Cardiac muscle cell (in vitro differentiated cells and primary cell): Measurements from ENCODE around the gene SULT2A1. TPM values are rescaled to one million over a fixed set of nuclear protein-coding genes. Genes with fewer than 3 reads are reported as not detected.
"Not testable (repeated sequence)": the region's sequence is repeated elsewhere in the genome, so short reads cannot be mapped to it uniquely, and the experiment has no call there.

ENCODE experiments used
- DNase-seq, 2 donors: peaks; one replicate each; pipeline versions ENCODE4 v3.0.0 to v3.0.0-alpha.2; 2010 to 2017; ENCODE audit warnings: low read depth in 1 of 2, low spot score in 1 of 2
- H3K27ac ChIP-seq: fragments of 200-600 bp; sonication (generic); 2 replicates; pipeline ENCODE4 v1.5.1; 2016
- H3K27me3 ChIP-seq: fragments of 200-600 bp; sonication (generic); 2 replicates; pipeline ENCODE4 v1.6.0; 2016; ENCODE audit warnings: control low read depth
- H3K36me3 ChIP-seq: fragments of 200-600 bp; sonication (generic); 2 replicates; pipeline ENCODE4 v1.5.1; 2016; ENCODE audit warnings: control low read depth
- H3K4me1 ChIP-seq: fragments of 200-600 bp; sonication (generic); 2 replicates; pipeline ENCODE4 v1.8.1; 2017; ENCODE audit warnings: low read depth, mild to moderate bottlenecking, mixed run types
- H3K4me3 ChIP-seq: fragments of 200-600 bp; sonication (generic); 2 replicates; pipeline ENCODE4 v1.5.1; 2016; ENCODE audit warnings: mild to moderate bottlenecking
- H3K9me3 ChIP-seq: fragments of 200-600 bp; sonication (generic); 2 replicates; pipeline ENCODE4 v1.5.1; 2017; ENCODE audit warnings: low read depth, mild to moderate bottlenecking, control low read depth
- CTCF ChIP-seq: IDR thresholded peaks from 2 replicates; pipeline ENCODE4 v1.5.1; 2012; ENCODE audit warnings: low read depth, mild to moderate bottlenecking, low read length
- polyA plus RNA-seq: library from polyadenylated mRNA; unstranded; fragments of >200 nt; fragmentation: Nextera tagmentation; extraction: Ambion mirVana; gene quantifications from 2 replicates; pipeline ENCODE4 v1.2.1, GENCODE V29; 2016
- total RNA-seq: library from RNA; depleted of rRNA; stranded (reverse); fragments of >200 nt; gene quantifications from 2 replicates; pipeline ENCODE4 v1.2.3, GENCODE V29; 2016

SULT2A1 gene
- total and polyA plus RNA-seq, 2 experiments from 2014 or later = 0.09 TPM; not detected in 1

GRCh38 chr19:47891622-47891922 lies 5.5 kb upstream of the SULT2A1 start:
- no peak overlapping the region for H3K4me3 ChIP-seq
- H3K27ac ChIP-seq = peak overlapping the region; percentile 100

GRCh38 chr19:47890865-47891621 lies 4.9 kb upstream of the SULT2A1 start:
- TF ChIP-seq CTCF = no peak
- H3K4me3 ChIP-seq = no peak overlapping the region
- H3K4me1 ChIP-seq = peaks cover 12% of the 10 kb centered on the region
- DNase-seq = no peak
- no peaks in the 10 kb centered on the region for H3K36me3 ChIP-seq
- H3K27me3 ChIP-seq = no peaks in the 10 kb centered on the region
- H3K27ac ChIP-seq = peak overlapping the region; percentile 100
- no peaks in the 10 kb centered on the region for H3K9me3 ChIP-seq

More at GRCh38 chr19:47891622-47891922, 5.5 kb upstream of the SULT2A1 start:
- DNase-seq = no peak
- Histone ChIP-seq H3K9me3 (no peaks in the 10 kb centered on the region), H3K27me3 (no peaks in the 10 kb centered on the region), H3K4me1 (peaks cover 12% of the 10 kb centered on the region), H3K36me3 (no peaks in the 10 kb centered on the region)
- TF ChIP-seq CTCF = no peak

- Histone ChIP-seq H3K4me3 (no peak overlapping the region), H3K27ac (no peak overlapping the region), H3K4me1 (no peaks in the 10 kb centered on the region), H3K9me3 (no peaks in the 10 kb centered on the region), H3K27me3 (no peaks in the 10 kb centered on the region), H3K36me3 (no peaks in the 10 kb centered on the region)
- DNase-seq = no peak
- no peak for TF ChIP-seq CTCF
Measured at GRCh38 chr19:47885067-47885463, 1.1 kb downstream of the SULT2A1 start.

- TF ChIP-seq CTCF = no peak
- no peak overlapping the region for H3K27ac ChIP-seq
- no peaks in the 10 kb centered on the region for H3K27me3 ChIP-seq
- DNase-seq = no peak
- no peaks in the 10 kb centered on the region for H3K36me3 ChIP-seq
- H3K4me1 ChIP-seq = no peaks in the 10 kb centered on the region
- H3K9me3 ChIP-seq = no peaks in the 10 kb centered on the region
- H3K4me3 ChIP-seq = no peak overlapping the region
Measured at GRCh38 chr19:47882890-47883289, 3.2 kb downstream of the SULT2A1 start.

GRCh38 chr19:47881757-47882156 lies 4.4 kb downstream of the SULT2A1 start:
- no peaks in the 10 kb centered on the region for H3K9me3 ChIP-seq
- H3K27me3 ChIP-seq = no peaks in the 10 kb centered on the region
- no peaks in the 10 kb centered on the region for H3K4me1 ChIP-seq
- DNase-seq = no peak
- no peak overlapping the region for H3K27ac ChIP-seq
- H3K36me3 ChIP-seq = no peaks in the 10 kb centered on the region
- TF ChIP-seq CTCF = no peak
- H3K4me3 ChIP-seq = no peak overlapping the region

- H3K36me3 ChIP-seq, DNase-seq, H3K9me3 ChIP-seq, H3K4me3 ChIP-seq, H3K27ac ChIP-seq, H3K4me1 ChIP-seq, H3K27me3 ChIP-seq: not testable (repeated sequence)
Measured at GRCh38 chr19:47879385-47879784, 6.7 kb downstream of the SULT2A1 start.
